Body of pancreas (tissue), 4 donors: Measurements from ENCODE around the gene TEX48. TPM values are rescaled to one million over a fixed set of nuclear protein-coding genes. Genes with fewer than 3 reads are reported as not detected.

Source experiments
- ATAC-seq: fragments of 150-250 bp; one replicate; pipeline ENCODE4 v1.9.1; 2016
- DNase-seq, 4 donors: peaks; one replicate each; pipeline ENCODE4 v3.0.0-alpha.2; 2019
- H3K27ac ChIP-seq, 4 donors: fragments of 200-600 bp; sonication (generic); 1 replicate in 3 of 4; 2 replicates in 1 of 4; pipeline versions ENCODE4 v1.5.1 to v1.6.1; 2016 to 2019; ENCODE audit warnings: mild to moderate bottlenecking in 1 of 4, mixed read lengths in 1 of 4, moderate library complexity in 1 of 4
- H3K27me3 ChIP-seq, 2 donors: fragments of 200-600 bp; sonication (generic); one replicate each; pipeline ENCODE4 v1.6.0; 2016; ENCODE audit warnings: mild to moderate bottlenecking in 1 of 2
- H3K36me3 ChIP-seq, 2 donors: fragments of 200-600 bp; sonication (generic); replicated peaks in 1 of 2; 2 replicates each; pipeline ENCODE4 v1.5.1; 2016; ENCODE audit warnings: low read depth in 2 of 2; ENCODE audit not compliant: insufficient read depth in 1 of 2
- H3K4me1 ChIP-seq: fragments of 200-600 bp; sonication (generic); one replicate; pipeline ENCODE4 v1.6.0; 2016
- H3K4me3 ChIP-seq, 2 donors: fragments of 200-600 bp; sonication (generic); 1 replicate in 1 of 2; 2 replicates in 1 of 2; pipeline ENCODE4 v1.5.1; 2016 to 2019
- H3K9me3 ChIP-seq, 3 donors: fragments of 200-600 bp; sonication (generic); 1 replicate in 2 of 3; 2 replicates in 1 of 3; pipeline ENCODE4 v1.5.1; 2016
- CTCF ChIP-seq, 7 experiments: fragments of 450-650 bp in 4 of 7; fragments of 200-600 bp in 3 of 7; sonication (generic) in 3 of 7; IDR thresholded peaks; one replicate each; pipeline ENCODE4 v1.5.1; 2016 to 2019; ENCODE audit warnings: antibody characterized with exemption in 7 of 7
- POLR2A ChIP-seq, 3 donors: fragments of 450-650 bp; IDR thresholded peaks; one replicate each; pipeline ENCODE4 v1.6.1; 2016; ENCODE audit warnings: antibody characterized with exemption in 3 of 3, mild to moderate bottlenecking in 2 of 3
- WGBS, 2 donors: methylation state at CpG; one replicate each; pipeline ENCODE4 v1.1.5; 2017; 5-methylcytosine and 5-hydroxymethylcytosine counted together
- intact Hi-C: fragments of 100-400 bp; cut with DNase I; formaldehyde crosslinking; loops from one replicate; pipeline ENCODE4 v1.15.1; 2023
- total RNA-seq, 2 donors: library from RNA; depleted of rRNA; stranded (reverse); fragments of >200 nt; gene quantifications; one replicate each; pipeline ENCODE4 v1.1.0, GENCODE V29; 2016

TEX48 gene
- total RNA-seq, 2 donors from 2014 or later: not detected

DNA sequence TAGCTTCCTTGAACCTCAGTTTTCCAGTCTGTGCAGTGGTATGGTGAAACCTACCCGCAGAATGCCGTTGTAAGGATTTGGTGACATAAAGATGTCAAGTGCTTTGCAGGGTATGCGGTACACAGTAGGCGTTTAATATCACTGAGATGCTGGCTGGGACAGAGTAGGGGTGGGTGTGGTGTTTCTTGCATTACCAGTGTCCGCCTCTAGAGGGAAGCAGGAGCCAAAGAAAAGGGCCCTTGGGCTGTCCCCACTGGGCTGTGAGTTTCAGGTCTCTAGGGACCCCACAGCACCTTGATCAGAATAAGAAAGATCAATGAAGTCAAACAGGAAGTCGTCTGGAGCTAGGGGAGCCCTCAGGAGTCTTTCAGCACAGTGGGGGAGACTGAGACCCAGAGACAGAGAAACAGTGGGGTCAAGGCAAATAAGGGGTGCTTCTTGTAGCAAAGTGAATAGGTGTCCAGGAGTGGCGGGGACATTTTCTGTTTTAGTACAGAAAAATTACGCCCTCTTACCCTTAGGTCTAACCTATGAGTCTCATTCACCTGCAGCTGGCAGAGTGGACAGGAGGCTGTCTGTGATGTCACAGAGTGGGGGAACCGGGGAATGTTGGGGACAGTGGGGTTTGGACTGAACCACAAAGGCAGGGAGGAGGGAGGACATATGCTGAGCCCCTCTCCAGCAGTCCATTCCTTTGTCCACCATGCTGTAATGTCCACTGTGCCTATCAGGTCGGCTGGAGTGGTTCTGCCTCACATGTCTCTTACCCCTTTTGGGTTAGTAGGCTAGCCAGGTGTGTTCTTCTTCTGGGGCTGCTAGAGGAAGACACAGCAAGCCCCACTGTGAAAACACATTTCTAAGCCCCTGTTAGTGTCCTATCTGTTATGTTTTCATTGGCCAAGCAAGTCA lies 19.7 kb downstream of the TEX48 start:
- 22 to 28% methylated on average over 10 of the region's 10 CpGs for WGBS, 2 donors
- Histone ChIP-seq H3K9me3 (no peaks in the 10 kb centered on the region), H3K27ac (no peak overlapping the region), H3K4me1 (no peaks in the 10 kb centered on the region), H3K4me3 (no peak overlapping the region), H3K27me3 (no peaks in the 10 kb centered on the region), H3K36me3 (no peaks in the 10 kb centered on the region)
- TF ChIP-seq CTCF (IDR thresholded peaks at IDR 0.05) (peak; percentile 53 to 74 (median 70)), POLR2A (IDR thresholded peaks at IDR 0.05) (no peak)
- DNase-seq: peak; percentile 41 to 62 (median 56)
- peak; percentile 74 for ATAC-seq
- intact Hi-C loops: loop anchor here (10.0 kb wide), 1 partner anchor 352 kb away; no protein-coding TSS in a partner anchor

GRCh38 chr9:114657705-114658104 lies 24.3 kb downstream of the TEX48 start, which contains the start of gene TEX53:
TEX53 (minus strand) TSS chr9:114657805; CDS start chr9:114657774, 31 bp downstream.
- Histone ChIP-seq H3K27me3 (no peaks in the 10 kb centered on the region), H3K4me1 (no peaks in the 10 kb centered on the region), H3K4me3 (no peak within 1 kb of the TSS), H3K36me3 (no peaks in the 10 kb centered on the region), H3K9me3 (no peaks in the 10 kb centered on the region), H3K27ac (no peak within 1 kb of the TSS)
- intact Hi-C loops: loop anchor here (10.0 kb wide), 1 partner anchor 253 kb away; no protein-coding TSS in a partner anchor
- DNase-seq (no peak), ATAC-seq (no peak)
- 96 to 99% methylated on average over 2 to 6 of the region's 6 CpGs for WGBS, 2 donors
- no peak for TF ChIP-seq POLR2A (IDR thresholded peaks at IDR 0.05)
- TF ChIP-seq CTCF (IDR thresholded peaks at IDR 0.05): no peak

- Histone ChIP-seq H3K27ac (no peak overlapping the region), H3K27me3 (no peaks in the 10 kb centered on the region), H3K9me3 (no peaks in the 10 kb centered on the region), H3K36me3 (no peaks in the 10 kb centered on the region), H3K4me1 (no peaks in the 10 kb centered on the region), H3K4me3 (no peak overlapping the region)
- DNase-seq: no peak
- TF ChIP-seq POLR2A (IDR thresholded peaks at IDR 0.05): no peak
- TF ChIP-seq CTCF (IDR thresholded peaks at IDR 0.05): no peak
- WGBS, 2 donors: 73 to 82% methylated on average over 12 of the region's 12 CpGs
- intact Hi-C loops: loop anchor here (10.0 kb wide), 1 partner anchor 252 kb away; no protein-coding TSS in a partner anchor
- no peak for ATAC-seq
Observed at GRCh38 chr9:114656301-114656700, 25.7 kb downstream of the TEX48 start.

GRCh38 chr9:114655689-114656088 lies 26.3 kb downstream of the TEX48 start:
- Histone ChIP-seq H3K4me1 (no peaks in the 10 kb centered on the region), H3K27ac (no peak overlapping the region), H3K4me3 (no peak overlapping the region), H3K36me3 (no peaks in the 10 kb centered on the region), H3K9me3 (no peaks in the 10 kb centered on the region), H3K27me3 (no peaks in the 10 kb centered on the region)
- DNase-seq: no peak
- intact Hi-C loops: loop anchor here (10.0 kb wide), 1 partner anchor 251 kb away; no protein-coding TSS in a partner anchor
- TF ChIP-seq POLR2A (IDR thresholded peaks at IDR 0.05): no peak
- TF ChIP-seq CTCF (IDR thresholded peaks at IDR 0.05): no peak
- ATAC-seq: no peak
- WGBS, 2 donors: 74 to 84% methylated on average over 8 of the region's 8 CpGs
